Activated CD8-positive, alpha-beta T cell treated with anti-CD3 and anti-CD28 coated beads, Interleukin-2, amount 10 ng/mL, durations not matched to agents 7 days and 5 days (primary cell): ENCODE measurements around the gene TSC22D2. TPM values are rescaled to one million over a fixed set of nuclear protein-coding genes. Genes with fewer than 3 reads are reported as not detected.

ENCODE experiments used
- ATAC-seq: fragments of 150-1000 bp; cut with Tn5 transposase; one replicate; pipeline ENCODE4 v1.10.0; 2021; ENCODE audit warnings: moderate library complexity
- CTCF ChIA-PET: fragments of 350-600 bp; sonication (Branson Sonifier 250); formaldehyde crosslinking; loops from one replicate; lab custom pipeline; 2021; ENCODE audit warnings: antibody characterized with exemption; lab: Charles Lee
- POLR2A ChIA-PET: fragments of 350-600 bp; sonication (Branson Sonifier 250); formaldehyde crosslinking; loops from one replicate; lab custom pipeline; 2021; ENCODE audit warnings: antibody characterized with exemption; lab: Charles Lee
- DNase-seq: peaks from one replicate; pipeline ENCODE4 v3.0.0-alpha.2; 2020
- H3K27ac Mint-ChIP-seq: one replicate; pipeline ENCODE4 v1.8.0; 2021; ENCODE audit warnings: mild to moderate bottlenecking, mixed read lengths
- H3K27me3 Mint-ChIP-seq: one replicate; pipeline ENCODE4 v1.8.0; 2021; ENCODE audit warnings: low read depth, mixed read lengths
- H3K36me3 Mint-ChIP-seq: one replicate; pipeline ENCODE4 v1.8.0; 2021; ENCODE audit warnings: low read depth, mixed read lengths
- H3K4me1 Mint-ChIP-seq: one replicate; pipeline ENCODE4 v1.8.0; 2021; ENCODE audit warnings: low read depth, mixed read lengths
- H3K4me3 Mint-ChIP-seq: one replicate; pipeline ENCODE4 v1.8.0; 2021; ENCODE audit warnings: mild to moderate bottlenecking, mixed read lengths
- H3K9me3 Mint-ChIP-seq: one replicate; pipeline ENCODE4 v1.8.0; 2022; ENCODE audit warnings: mixed read lengths; ENCODE audit not compliant: insufficient read depth
- total RNA-seq, 2 experiments: library from RNA; stranded (reverse); gene quantifications; one replicate each; pipeline ENCODE4 v1.2.3, GENCODE V29; 2021

The TSC22D2 gene
- total RNA-seq, 2 experiments from 2014 or later, result 8.6 to 8.9 TPM

- Mint-ChIP-seq H3K4me1 (no peaks in the 10 kb centered on the region), H3K9me3 (peaks cover 6% of the 10 kb centered on the region), H3K36me3 (peaks cover 1% of the 10 kb centered on the region), H3K27ac (no peak overlapping the region), H3K4me3 (no peak overlapping the region), H3K27me3 (peaks cover 16% of the 10 kb centered on the region)
- ATAC-seq, result no peak
- ChIA-PET POLR2A (interaction anchor here (0.6 kb wide), 1 partner anchor 123 kb away, joined by 3 read pairs; no protein-coding TSS in a partner anchor), CTCF (interaction anchor here (1.4 kb wide), 1 partner anchor 119 kb away, joined by 4 read pairs; no protein-coding TSS in a partner anchor)
- DNase-seq, result no peak
Observed at GRCh38 chr3:150503402-150504099, 95.5 kb downstream of the TSC22D2 start.

GRCh38 chr3:150504483-150504882, 96.4 kb downstream of the TSC22D2 start:
- ATAC-seq (no peak), DNase-seq (no peak)
- Mint-ChIP-seq H3K4me3 (no peak overlapping the region), H3K36me3 (peaks cover 1% of the 10 kb centered on the region), H3K27me3 (peaks cover 25% of the 10 kb centered on the region), H3K27ac (no peak overlapping the region), H3K4me1 (no peaks in the 10 kb centered on the region), H3K9me3 (peaks cover 6% of the 10 kb centered on the region)
- POLR2A ChIA-PET, result interaction anchor here (0.7 kb wide), 1 partner anchor 376 kb away, joined by 3 read pairs; no protein-coding TSS in a partner anchor
- CTCF ChIA-PET, result interaction anchor here (1.4 kb wide), 1 partner anchor 120 kb away, joined by 4 read pairs; no protein-coding TSS in a partner anchor

GRCh38 chr3:150508401-150508800, 100.3 kb downstream of the TSC22D2 start:
- H3K4me1 Mint-ChIP-seq, result no peaks in the 10 kb centered on the region
- H3K27me3 Mint-ChIP-seq, result peaks cover 37% of the 10 kb centered on the region
- H3K4me3 Mint-ChIP-seq, result no peak overlapping the region
- ATAC-seq, result no peak
- POLR2A ChIA-PET, result no interaction called here
- no peak for DNase-seq
- CTCF ChIA-PET, result no interaction called here
- no peaks in the 10 kb centered on the region for H3K36me3 Mint-ChIP-seq
- no peak overlapping the region for H3K27ac Mint-ChIP-seq
- H3K9me3 Mint-ChIP-seq, result no peaks in the 10 kb centered on the region

GRCh38 chr3:150509780-150510179, 101.7 kb downstream of the TSC22D2 start:
- Mint-ChIP-seq H3K4me3 (no peak overlapping the region), H3K9me3 (no peaks in the 10 kb centered on the region)
- no peak for ATAC-seq

GRCh38 chr3:150511122-150511821, 103.2 kb downstream of the TSC22D2 start:
- no peak overlapping the region for H3K27ac Mint-ChIP-seq
- POLR2A ChIA-PET, result no interaction called here
- no peaks in the 10 kb centered on the region for H3K36me3 Mint-ChIP-seq
- H3K4me3 Mint-ChIP-seq, result no peak overlapping the region
- CTCF ChIA-PET, result no interaction called here
- H3K27me3 Mint-ChIP-seq, result peaks cover 34% of the 10 kb centered on the region
- H3K4me1 Mint-ChIP-seq, result no peaks in the 10 kb centered on the region
- ATAC-seq (no peak), DNase-seq (no peak)
- no peaks in the 10 kb centered on the region for H3K9me3 Mint-ChIP-seq

More at GRCh38 chr3:150509780-150510179, 101.7 kb downstream of the TSC22D2 start:
- H3K27ac Mint-ChIP-seq, result no peak overlapping the region
- no peaks in the 10 kb centered on the region for H3K4me1 Mint-ChIP-seq
- peaks cover 37% of the 10 kb centered on the region for H3K27me3 Mint-ChIP-seq
- DNase-seq, result no peak
- H3K36me3 Mint-ChIP-seq, result no peaks in the 10 kb centered on the region
- CTCF ChIA-PET, result no interaction called here
- POLR2A ChIA-PET, result no interaction called here

- POLR2A ChIA-PET, result no interaction called here
- Mint-ChIP-seq H3K9me3 (peaks cover 6% of the 10 kb centered on the region), H3K36me3 (peaks cover 1% of the 10 kb centered on the region)
Observed at GRCh38 chr3:150515210-150515609, 107.1 kb downstream of the TSC22D2 start.

More at GRCh38 chr3:150515210-150515609, 107.1 kb downstream of the TSC22D2 start:
- no peak for ATAC-seq
- no peak overlapping the region for H3K4me3 Mint-ChIP-seq
- peaks cover 14% of the 10 kb centered on the region for H3K27me3 Mint-ChIP-seq
- no peak overlapping the region for H3K27ac Mint-ChIP-seq
- CTCF ChIA-PET, result no interaction called here
- no peaks in the 10 kb centered on the region for H3K4me1 Mint-ChIP-seq
- DNase-seq, result no peak

Other genes with a start within 250 kb of the TSC22D2 start
- 10 to 100 TPM; 83.4 to 87.3 TPM for gene SERP1, start 138.2 kb downstream of the TSC22D2 start, total RNA-seq
- 10 to 100 TPM; 77.0 to 89.0 TPM for gene EIF2A, start 138.5 kb downstream of the TSC22D2 start, total RNA-seq
- 100 to 1,000 TPM in 1 of 2 experiments, 10 to 100 TPM in 1; 99.8 to 104 TPM for gene SELENOT, start 195.0 kb downstream of the TSC22D2 start, total RNA-seq